ENCODE data around the gene MID1.

MID1 gene

DNA sequence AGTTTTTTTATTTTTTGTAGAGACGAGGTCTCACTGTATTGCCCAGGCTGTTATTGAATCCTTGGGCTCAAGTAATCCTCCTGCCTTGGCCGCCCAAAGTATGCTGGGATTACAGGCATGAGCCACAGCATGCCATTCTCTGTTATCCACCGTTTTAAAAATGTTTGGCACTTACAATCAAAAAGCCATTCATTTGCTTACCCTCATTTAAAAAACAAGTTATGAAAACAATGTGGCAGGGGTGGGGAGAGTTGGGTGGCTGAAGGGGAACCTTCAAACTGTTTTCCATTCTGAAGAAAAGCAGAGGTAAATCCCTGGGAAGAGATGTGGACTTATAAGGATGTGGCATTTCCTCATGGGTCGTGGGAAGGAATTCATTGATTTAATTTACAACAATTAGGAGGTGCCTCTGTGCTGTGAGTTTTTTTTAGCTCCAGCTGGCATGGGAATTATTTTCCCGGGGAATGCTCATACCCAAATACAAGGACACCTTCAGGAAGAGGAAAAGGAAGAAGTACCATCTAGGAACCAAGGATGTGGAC lies 103.5 kb downstream of the MID1 start (continued):
- TF ChIP-seq, protein P1, sequence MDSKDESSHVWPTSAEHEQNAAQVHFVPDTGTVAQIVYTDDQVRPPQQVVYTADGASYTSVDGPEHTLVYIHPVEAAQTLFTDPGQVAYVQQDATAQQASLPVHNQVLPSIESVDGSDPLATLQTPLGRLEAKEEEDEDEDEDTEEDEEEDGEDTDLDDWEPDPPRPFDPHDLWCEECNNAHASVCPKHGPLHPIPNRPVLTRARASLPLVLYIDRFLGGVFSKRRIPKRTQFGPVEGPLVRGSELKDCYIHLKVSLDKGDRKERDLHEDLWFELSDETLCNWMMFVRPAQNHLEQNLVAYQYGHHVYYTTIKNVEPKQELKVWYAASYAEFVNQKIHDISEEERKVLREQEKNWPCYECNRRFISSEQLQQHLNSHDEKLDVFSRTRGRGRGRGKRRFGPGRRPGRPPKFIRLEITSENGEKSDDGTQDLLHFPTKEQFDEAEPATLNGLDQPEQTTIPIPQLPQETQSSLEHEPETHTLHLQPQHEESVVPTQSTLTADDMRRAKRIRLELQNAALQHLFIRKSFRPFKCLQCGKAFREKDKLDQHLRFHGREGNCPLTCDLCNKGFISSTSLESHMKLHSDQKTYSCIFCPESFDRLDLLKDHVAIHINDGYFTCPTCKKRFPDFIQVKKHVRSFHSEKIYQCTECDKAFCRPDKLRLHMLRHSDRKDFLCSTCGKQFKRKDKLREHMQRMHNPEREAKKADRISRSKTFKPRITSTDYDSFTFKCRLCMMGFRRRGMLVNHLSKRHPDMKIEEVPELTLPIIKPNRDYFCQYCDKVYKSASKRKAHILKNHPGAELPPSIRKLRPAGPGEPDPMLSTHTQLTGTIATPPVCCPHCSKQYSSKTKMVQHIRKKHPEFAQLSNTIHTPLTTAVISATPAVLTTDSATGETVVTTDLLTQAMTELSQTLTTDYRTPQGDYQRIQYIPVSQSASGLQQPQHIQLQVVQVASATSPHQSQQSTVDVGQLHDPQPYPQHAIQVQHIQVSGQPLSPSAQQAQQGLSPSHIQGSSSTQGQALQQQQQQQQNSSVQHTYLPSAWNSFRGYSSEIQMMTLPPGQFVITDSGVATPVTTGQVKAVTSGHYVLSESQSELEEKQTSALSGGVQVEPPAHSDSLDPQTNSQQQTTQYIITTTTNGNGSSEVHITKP (tag by site-specific recombination; IDR thresholded peaks at IDR 0.05) = no peak

DNA sequence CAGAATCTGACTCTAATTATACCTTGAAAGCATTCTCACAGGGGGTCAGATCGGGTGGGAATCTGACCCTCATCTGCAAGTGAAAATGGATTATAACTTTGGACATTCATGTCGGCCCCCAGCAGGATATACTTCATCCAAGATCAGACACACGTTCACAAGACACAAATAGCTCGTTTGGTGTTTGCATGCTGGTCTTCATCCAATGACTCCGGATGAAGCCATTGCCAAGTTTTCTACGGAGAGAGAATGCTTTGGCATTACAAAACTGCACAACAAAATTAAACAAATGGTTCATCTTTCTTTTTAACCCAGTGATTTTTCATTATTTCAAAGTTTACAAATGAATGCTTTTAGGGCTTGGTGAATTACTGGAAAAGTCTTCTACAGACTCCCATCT lies 105.5 kb downstream of the MID1 start:
- no peak overlapping the region for H3K27ac ChIP-seq (ENCODE audit: extremely low read depth, low read depth, low read length)
- CTCF ChIA-PET = no interaction called here
- H3K4me1 ChIP-seq (ENCODE audit: control insufficient read depth, insufficient read depth, low read length) = no peaks in the 10 kb centered on the region
- no peak overlapping the region for H3K4me3 ChIP-seq (ENCODE audit: low read depth, low read length)
- peaks cover 0 to 36% of the 10 kb centered on the region in 2 experiments; a peak in 1 of 3 replicates for H3K36me3 ChIP-seq (ENCODE audit: control insufficient read depth in 2 of 2, insufficient read depth in 1 of 2, low read length in 2 of 2)
- H3K9me3 ChIP-seq (ENCODE audit: control insufficient read depth, insufficient read depth, low read depth, low read length) = no peaks in the 10 kb centered on the region
- POLR2A ChIA-PET = no interaction called here
- TF ChIP-seq RBAK (tag by site-specific recombination; IDR thresholded peaks at IDR 0.05) (no peak), ZNF514 (tag by site-specific recombination; IDR thresholded peaks at IDR 0.05) (no peak), ZFHX2 (tag by site-specific recombination; conservative IDR thresholded peaks at IDR 0.05) (no peak), ZIC2 (tag by site-specific recombination; IDR thresholded peaks at IDR 0.05) (no peak), ZFP3 (tag by site-specific recombination; IDR thresholded peaks at IDR 0.05; ENCODE audit: low read depth) (no peak), ZNF335 (tag by site-specific recombination; conservative IDR thresholded peaks at IDR 0.05) (no peak), ZFP69B (tag by site-specific recombination; IDR thresholded peaks at IDR 0.05) (no peak), ZNF23 (tag by site-specific recombination; IDR thresholded peaks at IDR 0.05; ENCODE audit: borderline replicate concordance) (no peak), ZFP37 (tag by site-specific recombination; IDR thresholded peaks at IDR 0.05) (no peak), ZNF354C (tag by site-specific recombination; IDR thresholded peaks at IDR 0.05; ENCODE audit: borderline replicate concordance, low read depth) (no peak)
- TF ChIP-seq, protein P1 (tag by site-specific recombination; IDR thresholded peaks at IDR 0.05) = no peak

DNA sequence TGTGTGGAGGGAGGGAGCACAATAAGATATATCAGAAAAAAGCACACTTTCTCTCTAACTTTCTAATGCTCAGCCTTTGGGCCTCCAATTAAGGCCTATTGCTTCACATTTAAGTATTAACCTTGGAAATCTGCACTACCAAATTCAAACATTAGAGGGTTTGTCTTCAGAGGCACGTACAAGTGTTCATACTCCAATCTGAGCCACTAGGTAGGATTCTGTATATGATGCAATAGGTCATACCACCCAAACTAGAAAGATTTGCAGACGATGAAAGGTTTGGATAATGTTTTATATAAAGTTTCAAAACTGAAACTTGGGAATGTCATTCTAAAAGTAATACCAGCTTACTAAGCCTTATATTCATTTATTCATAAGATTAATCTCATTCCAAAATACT lies 106.4 kb downstream of the MID1 start:
- Histone ChIP-seq H3K27ac (ENCODE audit: extremely low read depth, low read depth, low read length) (no peak overlapping the region), H3K4me1 (ENCODE audit: control insufficient read depth, insufficient read depth, low read length) (no peaks in the 10 kb centered on the region), H3K9me3 (ENCODE audit: control insufficient read depth, insufficient read depth, low read depth, low read length) (no peaks in the 10 kb centered on the region), H3K36me3 (ENCODE audit: control insufficient read depth in 2 of 2, insufficient read depth in 1 of 2, low read length in 2 of 2) (peaks cover 0 to 35% of the 10 kb centered on the region in 2 experiments; a peak in 1 of 3 replicates), H3K4me3 (ENCODE audit: low read depth, low read length) (no peak overlapping the region)
- CTCF ChIA-PET = no interaction called here
- POLR2A ChIA-PET = no interaction called here
- TF ChIP-seq ZNF248 (tag by site-specific recombination; IDR thresholded peaks at IDR 0.05) (no peak), ZNF239 (tag by site-specific recombination; IDR thresholded peaks at IDR 0.05) (no peak), ZNF211 (tag by site-specific recombination; IDR thresholded peaks at IDR 0.05; ENCODE audit: low read depth) (no peak), ZFP69B (tag by site-specific recombination; IDR thresholded peaks at IDR 0.05) (no peak), ZNF157 (tag by site-specific recombination; IDR thresholded peaks at IDR 0.05) (no peak), ZNF747 (tag by site-specific recombination; IDR thresholded peaks at IDR 0.05) (no peak), ZNF510 (tag by site-specific recombination; IDR thresholded peaks at IDR 0.05; ENCODE audit: insufficient replicate concordance) (no peak), ZNF664 (tag by site-specific recombination; IDR thresholded peaks at IDR 0.05) (no peak), HOXD13 (CRISPR knock-in tag; IDR thresholded peaks at IDR 0.05; ENCODE audit: borderline replicate concordance) (no peak), ZNF571 (tag by site-specific recombination; IDR thresholded peaks at IDR 0.05) (no peak), EGR2 (tag by site-specific recombination; IDR thresholded peaks at IDR 0.05; ENCODE audit: low read depth) (no peak), ZNF302 (tag by site-specific recombination; IDR thresholded peaks at IDR 0.05; ENCODE audit: low read depth) (no peak), ZNF830 (tag by site-specific recombination; IDR thresholded peaks at IDR 0.05; ENCODE audit: low read depth) (no peak), ZNF514 (tag by site-specific recombination; IDR thresholded peaks at IDR 0.05) (no peak)
- TF ChIP-seq, protein P2, sequence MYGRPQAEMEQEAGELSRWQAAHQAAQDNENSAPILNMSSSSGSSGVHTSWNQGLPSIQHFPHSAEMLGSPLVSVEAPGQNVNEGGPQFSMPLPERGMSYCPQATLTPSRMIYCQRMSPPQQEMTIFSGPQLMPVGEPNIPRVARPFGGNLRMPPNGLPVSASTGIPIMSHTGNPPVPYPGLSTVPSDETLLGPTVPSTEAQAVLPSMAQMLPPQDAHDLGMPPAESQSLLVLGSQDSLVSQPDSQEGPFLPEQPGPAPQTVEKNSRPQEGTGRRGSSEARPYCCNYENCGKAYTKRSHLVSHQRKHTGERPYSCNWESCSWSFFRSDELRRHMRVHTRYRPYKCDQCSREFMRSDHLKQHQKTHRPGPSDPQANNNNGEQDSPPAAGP (tag by site-specific recombination; IDR thresholded peaks at IDR 0.05) = no peak
- TF ChIP-seq, protein P3, sequence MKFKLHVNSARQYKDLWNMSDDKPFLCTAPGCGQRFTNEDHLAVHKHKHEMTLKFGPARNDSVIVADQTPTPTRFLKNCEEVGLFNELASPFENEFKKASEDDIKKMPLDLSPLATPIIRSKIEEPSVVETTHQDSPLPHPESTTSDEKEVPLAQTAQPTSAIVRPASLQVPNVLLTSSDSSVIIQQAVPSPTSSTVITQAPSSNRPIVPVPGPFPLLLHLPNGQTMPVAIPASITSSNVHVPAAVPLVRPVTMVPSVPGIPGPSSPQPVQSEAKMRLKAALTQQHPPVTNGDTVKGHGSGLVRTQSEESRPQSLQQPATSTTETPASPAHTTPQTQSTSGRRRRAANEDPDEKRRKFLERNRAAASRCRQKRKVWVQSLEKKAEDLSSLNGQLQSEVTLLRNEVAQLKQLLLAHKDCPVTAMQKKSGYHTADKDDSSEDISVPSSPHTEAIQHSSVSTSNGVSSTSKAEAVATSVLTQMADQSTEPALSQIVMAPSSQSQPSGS (tag by site-specific recombination; IDR thresholded peaks at IDR 0.05; ENCODE audit: low read depth) = no peak
